Activated CD4-positive, alpha-beta T cell treated with anti-CD3 and anti-CD28 coated beads for 36 hours (primary cell): ENCODE measurements around the gene CLTCL1. TPM values are rescaled to one million over a fixed set of nuclear protein-coding genes. Genes with fewer than 3 reads are reported as not detected.
"Not testable (repeated sequence)": the region's sequence is repeated elsewhere in the genome, so short reads cannot be mapped to it uniquely, and the experiment has no call there.

Experiments
- ATAC-seq: fragments of 200-7000 bp; cut with Tn5 transposase; one replicate; pipeline ENCODE4 v1.10.0; 2021; ENCODE audit warnings: mild to moderate bottlenecking, moderate library complexity
- CTCF ChIA-PET: fragments of 350-600 bp; sonication (Branson Sonifier 250); formaldehyde crosslinking; loops from one replicate; lab custom pipeline; 2021; ENCODE audit warnings: antibody characterized with exemption; lab: Charles Lee
- POLR2A ChIA-PET: fragments of 350-600 bp; sonication (Branson Sonifier 250); formaldehyde crosslinking; loops from one replicate; lab custom pipeline; 2021; ENCODE audit warnings: antibody characterized with exemption, inconsistent platforms; lab: Charles Lee
- DNase-seq: peaks from one replicate; pipeline ENCODE4 v3.0.0-alpha.2; 2020
- H3K27ac Mint-ChIP-seq: one replicate; pipeline ENCODE4 v1.8.0; 2021; ENCODE audit warnings: mixed read lengths
- H3K27me3 Mint-ChIP-seq: one replicate; pipeline ENCODE4 v1.8.0; 2021; ENCODE audit warnings: mixed read lengths
- H3K36me3 Mint-ChIP-seq: one replicate; pipeline ENCODE4 v1.8.0; 2021; ENCODE audit warnings: low read depth, mixed read lengths
- H3K4me1 Mint-ChIP-seq: one replicate; pipeline ENCODE4 v1.8.0; 2021; ENCODE audit warnings: mixed read lengths
- H3K4me3 Mint-ChIP-seq: one replicate; pipeline ENCODE4 v1.8.0; 2021; ENCODE audit warnings: mild to moderate bottlenecking, moderate library complexity, mixed read lengths
- H3K9me3 Mint-ChIP-seq: one replicate; pipeline ENCODE4 v1.8.0; 2021; ENCODE audit warnings: low read depth, mixed read lengths
- intact Hi-C, 2 experiments: fragments of 100-400 bp; cut with DNase I in 1 of 2; cut with micrococcal nuclease in 1 of 2; formaldehyde crosslinking; loops; one replicate each; pipeline versions ENCODE4 v1.14.2 to v1.15.1; 2022 to 2024; cut with DNase I, micrococcal nuclease
- total RNA-seq, 2 experiments: library from RNA; stranded (reverse); gene quantifications; one replicate each; pipeline ENCODE4 v1.2.3, GENCODE V29; 2021

The CLTCL1 gene
- total RNA-seq, 2 experiments from 2014 or later = 0.76 to 1.2 TPM

DNA sequence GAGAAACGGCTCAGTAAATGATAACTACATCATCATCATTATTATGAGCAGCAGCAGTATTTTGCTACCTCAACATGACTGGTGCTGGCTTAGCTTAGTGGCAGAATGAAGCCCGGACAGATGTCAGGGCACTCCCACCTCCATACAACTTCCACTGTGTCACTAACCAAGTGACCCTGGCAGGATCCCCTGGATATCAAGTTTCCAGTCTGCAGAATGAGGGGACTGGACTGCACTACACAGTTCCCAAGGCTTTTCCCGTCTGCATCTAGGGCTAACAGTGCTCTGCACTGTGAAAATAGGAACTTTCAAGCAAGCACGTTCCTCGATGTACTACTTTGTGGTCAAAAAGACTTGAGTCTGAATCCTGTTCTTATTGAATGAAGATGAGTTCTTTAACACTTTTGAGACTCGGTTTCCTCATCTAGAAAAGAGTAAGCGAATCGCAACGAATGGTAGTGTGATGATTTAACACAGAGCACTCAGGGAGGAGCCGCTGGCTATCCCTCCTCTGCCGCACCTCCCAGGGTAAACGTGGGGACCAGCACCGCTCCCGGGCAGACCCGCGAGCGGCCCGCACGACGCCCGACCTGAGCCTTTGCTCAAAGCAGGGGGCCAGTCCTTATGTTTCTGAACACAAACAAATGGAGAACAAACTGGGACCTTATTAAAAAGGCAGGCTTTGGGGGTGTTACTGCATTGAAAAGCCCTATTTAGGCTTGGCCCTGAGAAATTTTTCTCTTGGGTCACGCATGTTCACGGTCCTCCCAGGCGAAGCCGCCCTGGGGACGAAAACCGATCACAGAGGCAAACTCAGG lies 910 bp downstream of the CLTCL1 start:
- H3K27me3 Mint-ChIP-seq = peaks cover 24% of the 10 kb centered on the region
- POLR2A ChIA-PET = interaction anchor here (0.6 kb wide), 1 partner anchor 383 kb away, joined by 5 read pairs; no protein-coding TSS in a partner anchor

DNA sequence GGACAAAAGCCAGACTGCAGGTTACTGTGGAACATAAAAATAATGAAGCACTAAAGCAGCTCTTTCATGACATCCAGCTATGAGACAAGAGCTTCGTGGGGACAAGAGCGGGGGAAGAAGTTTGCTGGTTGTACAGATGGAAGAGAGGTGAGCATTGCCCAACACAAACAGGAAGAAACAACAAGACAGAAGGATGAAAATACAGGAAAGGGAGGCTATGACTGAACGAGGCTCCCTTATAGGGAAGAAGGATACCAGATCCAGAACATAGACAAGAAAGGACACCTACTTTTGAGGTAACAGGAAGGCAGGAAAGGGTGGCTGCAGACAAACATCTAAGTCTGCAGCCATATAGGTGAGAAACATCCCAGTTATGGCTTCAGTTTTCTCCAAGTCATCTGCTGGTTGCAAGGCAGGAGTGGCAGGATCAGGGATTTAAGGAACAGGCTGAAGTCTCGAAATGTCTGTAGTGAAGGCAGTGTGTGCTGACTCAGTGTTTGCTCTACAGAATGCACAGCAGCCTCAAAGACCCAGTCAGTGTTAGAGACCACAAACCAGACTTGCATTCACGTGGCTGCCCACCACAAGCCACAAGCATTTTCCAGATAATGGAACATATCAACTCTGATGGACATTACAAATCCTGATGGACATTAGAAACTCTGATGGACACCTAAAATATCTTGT lies 1.9 kb downstream of the CLTCL1 start:
- Mint-ChIP-seq H3K27ac (no peak overlapping the region), H3K27me3 (peaks cover 24% of the 10 kb centered on the region), H3K36me3 (no peaks in the 10 kb centered on the region), H3K4me1 (peaks cover 12% of the 10 kb centered on the region), H3K9me3 (no peaks in the 10 kb centered on the region), H3K4me3 (no peak overlapping the region)
- CTCF ChIA-PET = no interaction called here
- DNase-seq (peak; percentile 20), ATAC-seq (no peak)
- intact Hi-C loops = loop anchor here (2.0 to 10.0 kb wide), 8 partner anchors 112 to 733 kb away; partner anchors contain the start of genes CDC45 (in 1 of the 2), DGCR2 (in 1 of the 2), SLC25A1 (in 1 of the 2) and TANGO2 (in 1 of the 2)
- POLR2A ChIA-PET = interaction anchor here (0.6 kb wide), 1 partner anchor 170 kb away, joined by 3 read pairs; no protein-coding TSS in a partner anchor

More for the DNA sequence above, 910 bp downstream of the CLTCL1 start:
- Mint-ChIP-seq H3K4me3 (peak overlapping the region; percentile 87), H3K4me1 (peaks cover 12% of the 10 kb centered on the region), H3K9me3 (no peaks in the 10 kb centered on the region), H3K36me3 (no peaks in the 10 kb centered on the region), H3K27ac (no peak overlapping the region)
- DNase-seq (peak; percentile 16), ATAC-seq (no peak)
- intact Hi-C loops = loop anchor here (1.0 to 10.0 kb wide), 15 partner anchors 112 to 1009 kb away; partner anchors contain the start of genes CDC45 (in 2 of the 2), DGCR2 (in 2 of the 2), SLC25A1 (in 2 of the 2) and UFD1 (in 2 of the 2)
- CTCF ChIA-PET = interaction anchor here (0.6 kb wide), 1 partner anchor 72 kb away, joined by 3 read pairs; no protein-coding TSS in a partner anchor

DNA sequence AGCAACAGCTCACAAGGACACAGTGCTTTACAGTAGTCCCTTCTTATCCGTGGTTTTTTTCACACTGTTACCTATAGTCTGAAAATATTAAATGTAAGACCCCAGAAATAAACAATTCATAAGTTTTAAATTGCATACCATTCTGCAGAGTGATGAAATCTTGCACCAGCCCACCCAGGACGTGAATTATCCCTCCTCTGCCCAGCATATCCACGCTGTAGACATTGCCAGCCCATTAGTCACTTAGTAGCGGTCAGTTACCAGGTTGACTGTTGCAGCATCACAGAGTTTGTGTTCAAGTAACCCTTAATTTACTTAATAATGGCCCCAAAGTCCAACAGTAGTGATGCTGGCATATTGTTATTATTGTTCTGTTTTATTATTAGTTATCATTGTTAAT lies 3.6 kb downstream of the CLTCL1 start:
- Mint-ChIP-seq H3K27me3 (peaks cover 24% of the 10 kb centered on the region), H3K4me1 (peaks cover 12% of the 10 kb centered on the region), H3K27ac (no peak overlapping the region), H3K36me3 (no peaks in the 10 kb centered on the region), H3K4me3 (no peak overlapping the region), H3K9me3 (no peaks in the 10 kb centered on the region)
- POLR2A ChIA-PET = no interaction called here
- ATAC-seq (no peak), DNase-seq (no peak)
- intact Hi-C loops = no loop called here
- CTCF ChIA-PET = interaction anchor here (1.4 to 2.0 kb wide), 2 partner anchors 12 to 107 kb away, joined by 6 read pairs; no protein-coding TSS in a partner anchor

DNA sequence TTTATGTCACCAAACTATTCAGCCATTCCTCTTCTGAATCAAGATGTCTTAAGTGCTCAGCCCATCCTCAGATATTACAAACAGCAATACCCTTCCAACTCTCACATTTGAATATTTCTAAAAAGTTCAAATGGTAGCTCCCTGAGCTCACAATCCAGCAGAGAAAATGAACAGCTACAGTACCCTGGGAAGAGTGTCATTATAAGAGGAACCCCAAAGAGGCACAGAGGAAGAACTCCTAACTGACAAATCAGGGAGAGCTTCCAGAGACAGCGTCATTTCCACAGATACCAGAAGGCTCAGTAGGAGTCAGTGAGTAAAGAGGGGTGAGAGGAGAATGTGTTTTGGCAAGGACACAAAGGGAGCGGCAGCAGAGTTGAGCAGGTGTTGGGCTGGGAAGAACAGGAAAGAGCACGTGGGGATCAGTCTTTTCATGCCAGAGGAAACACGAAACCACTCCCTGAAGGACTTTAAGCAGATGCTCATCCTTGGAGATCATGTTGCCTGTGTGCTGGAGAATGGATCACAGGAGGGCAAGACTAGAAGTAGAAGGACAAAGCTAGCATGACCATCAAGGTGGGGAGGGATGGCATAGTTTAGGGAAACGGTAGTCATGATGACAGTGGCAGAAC lies 4.3 kb downstream of the CLTCL1 start:
- H3K4me1 Mint-ChIP-seq = peaks cover 8% of the 10 kb centered on the region
- intact Hi-C loops = no loop called here
- H3K36me3 Mint-ChIP-seq = no peaks in the 10 kb centered on the region
- H3K9me3 Mint-ChIP-seq = no peaks in the 10 kb centered on the region
- CTCF ChIA-PET = interaction anchor here (0.6 to 2.0 kb wide), 6 partner anchors 11 to 224 kb away, joined by 3 to 6 read pairs (median 3); no protein-coding TSS in a partner anchor
- H3K4me3 Mint-ChIP-seq = no peak overlapping the region
- no peak for DNase-seq
- peaks cover 24% of the 10 kb centered on the region for H3K27me3 Mint-ChIP-seq
- no peak for ATAC-seq
- POLR2A ChIA-PET = no interaction called here
- H3K27ac Mint-ChIP-seq = no peak overlapping the region

DNA sequence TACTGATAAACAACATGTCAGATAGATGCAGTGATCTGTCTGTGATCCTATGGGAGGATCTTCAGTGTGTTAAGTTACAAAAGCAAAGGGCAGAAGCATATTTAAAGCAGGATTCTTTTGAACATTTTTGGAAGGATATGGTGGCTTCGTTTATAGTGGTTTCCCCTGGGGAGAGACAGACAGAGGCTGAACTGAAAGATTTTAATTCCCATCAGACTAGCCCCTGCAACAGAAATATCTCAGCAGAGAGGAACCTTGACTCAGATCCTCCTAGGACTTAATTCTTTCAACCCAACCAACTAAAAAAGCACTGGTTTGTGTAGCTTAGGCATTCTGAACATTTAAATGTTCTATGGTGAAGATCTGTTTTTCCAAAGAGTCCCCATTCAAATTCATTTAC lies 5.7 kb downstream of the CLTCL1 start:
- POLR2A ChIA-PET = no interaction called here
- intact Hi-C loops = no loop called here
- CTCF ChIA-PET = interaction anchor here (1.1 kb wide), 1 partner anchor 10 kb away, joined by 3 read pairs; no protein-coding TSS in a partner anchor

DNA sequence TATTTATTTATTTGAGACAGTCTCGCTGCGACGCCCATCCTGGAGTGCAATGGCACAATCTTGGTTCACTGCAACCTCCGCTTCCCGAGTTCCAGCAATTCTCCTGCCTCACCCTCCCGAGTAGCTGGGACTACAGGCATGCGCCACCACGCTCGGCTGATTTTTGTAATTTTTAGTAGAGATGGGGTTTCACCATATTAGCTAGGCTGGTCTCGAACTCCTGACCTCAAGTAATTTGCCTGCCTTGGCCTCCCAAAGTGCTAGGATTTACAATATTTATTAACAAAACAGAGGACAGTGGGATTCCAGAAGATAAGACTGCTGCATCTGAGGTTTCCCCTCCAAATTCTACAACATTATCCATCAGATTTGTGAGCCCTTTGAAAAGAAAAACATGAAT lies 12.4 kb downstream of the CLTCL1 start:
- H3K27ac Mint-ChIP-seq, H3K4me3 Mint-ChIP-seq, H3K9me3 Mint-ChIP-seq, H3K27me3 Mint-ChIP-seq, H3K4me1 Mint-ChIP-seq, POLR2A ChIA-PET, DNase-seq, intact Hi-C loops, ATAC-seq, H3K36me3 Mint-ChIP-seq: not testable (repeated sequence)
- CTCF ChIA-PET = interaction anchor here (0.6 to 1.0 kb wide), 2 partner anchors 8 to 124 kb away, joined by 3 read pairs; no protein-coding TSS in a partner anchor

More for the DNA sequence above, 5.7 kb downstream of the CLTCL1 start:
- Mint-ChIP-seq H3K4me1 (peaks cover 7% of the 10 kb centered on the region), H3K36me3 (no peaks in the 10 kb centered on the region), H3K9me3 (no peaks in the 10 kb centered on the region), H3K27ac (no peak overlapping the region), H3K27me3 (peaks cover 22% of the 10 kb centered on the region), H3K4me3 (no peak overlapping the region)
- DNase-seq (no peak), ATAC-seq (no peak)

DNA sequence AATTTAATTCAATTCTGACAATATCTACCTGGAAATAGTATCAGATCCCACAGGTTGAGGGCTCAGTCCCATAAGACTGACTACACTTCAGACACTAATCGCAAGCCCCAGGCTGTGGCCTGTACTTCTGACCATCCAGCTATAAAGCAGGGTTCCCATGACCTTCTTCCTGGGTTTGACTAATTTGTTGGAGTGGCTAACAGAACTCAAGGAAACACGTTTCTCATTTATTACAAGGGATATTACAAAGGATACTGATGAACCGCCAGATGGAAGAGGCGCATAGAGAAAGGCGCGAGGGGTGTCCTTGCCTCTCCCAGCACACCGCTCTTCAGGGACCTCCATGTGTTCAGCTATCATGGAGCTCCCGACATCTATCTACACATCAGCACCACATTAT lies 13.7 kb downstream of the CLTCL1 start:
- Mint-ChIP-seq H3K9me3 (no peaks in the 10 kb centered on the region), H3K27me3 (no peaks in the 10 kb centered on the region), H3K27ac (no peak overlapping the region), H3K4me3 (no peak overlapping the region), H3K36me3 (no peaks in the 10 kb centered on the region), H3K4me1 (no peaks in the 10 kb centered on the region)
- intact Hi-C loops = no loop called here
- ChIA-PET CTCF (no interaction called here), POLR2A (no interaction called here)
- ATAC-seq = no peak
- no peak for DNase-seq

DNA sequence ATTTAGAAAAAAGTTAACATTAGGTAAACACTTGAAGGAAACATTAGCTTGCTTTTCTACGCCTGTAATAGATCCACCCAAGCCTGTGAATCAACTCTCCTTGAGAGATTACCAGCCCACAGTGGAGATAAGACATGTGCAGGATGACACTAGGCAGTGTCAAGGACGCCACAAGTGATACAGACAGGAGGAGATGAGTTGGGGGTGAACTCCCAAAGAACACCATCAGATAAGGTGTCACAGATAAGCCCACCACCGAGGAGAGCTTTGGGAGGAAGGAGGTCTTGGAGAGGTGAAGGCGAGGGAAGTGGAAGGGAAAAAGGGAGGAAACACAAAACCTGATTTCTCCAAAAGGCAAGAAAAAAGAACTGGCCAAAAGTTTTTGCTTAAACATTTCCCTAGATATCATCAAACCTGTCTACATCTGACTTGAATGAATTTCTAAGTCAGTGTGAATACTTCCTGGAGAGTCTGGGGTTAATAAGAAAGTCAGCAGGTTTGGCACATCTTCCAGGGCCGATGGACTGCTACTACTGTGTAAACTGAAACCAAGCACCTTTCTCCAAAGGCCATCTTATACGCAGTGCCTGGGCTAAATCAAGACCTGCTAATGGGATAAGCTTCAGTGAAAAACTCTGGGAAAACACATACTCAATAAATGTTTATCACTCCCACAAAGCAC lies 15.5 kb downstream of the CLTCL1 start:
- no peaks in the 10 kb centered on the region for H3K36me3 Mint-ChIP-seq
- H3K4me1 Mint-ChIP-seq = no peaks in the 10 kb centered on the region
- ATAC-seq = no peak
- no peaks in the 10 kb centered on the region for H3K9me3 Mint-ChIP-seq
- no peak overlapping the region for H3K27ac Mint-ChIP-seq
- H3K27me3 Mint-ChIP-seq = no peaks in the 10 kb centered on the region
- intact Hi-C loops = no loop called here
- H3K4me3 Mint-ChIP-seq = no peak overlapping the region
- ChIA-PET POLR2A (interaction anchor here (0.6 kb wide), 1 partner anchor 546 kb away, joined by 4 read pairs; no protein-coding TSS in a partner anchor), CTCF (interaction anchor here (0.6 to 1.3 kb wide), 2 partner anchors 10 to 15 kb away, joined by 3 to 4 read pairs; no protein-coding TSS in a partner anchor)
- DNase-seq = no peak

DNA sequence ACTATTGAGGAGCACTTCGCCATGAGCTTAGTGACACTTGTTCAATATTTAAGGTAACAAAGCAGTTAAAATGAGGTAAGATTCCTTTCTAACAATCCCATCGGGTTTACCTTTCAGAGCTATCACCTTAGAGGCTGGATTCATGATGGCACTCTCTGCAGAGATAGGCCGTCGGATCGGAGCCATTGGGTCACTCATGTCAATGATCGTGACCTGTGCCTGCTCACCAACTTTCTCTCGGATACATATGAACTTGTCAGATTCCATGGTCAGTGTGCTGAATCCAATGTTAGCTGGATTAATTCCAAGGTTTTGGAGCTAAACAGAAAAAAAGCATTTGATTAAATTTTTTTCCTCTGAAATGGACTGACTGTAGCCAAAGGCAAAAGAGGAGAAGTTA lies 16.0 kb downstream of the CLTCL1 start:
- ATAC-seq = no peak
- Mint-ChIP-seq H3K27ac (no peak overlapping the region), H3K9me3 (no peaks in the 10 kb centered on the region), H3K4me1 (no peaks in the 10 kb centered on the region), H3K4me3 (no peak overlapping the region), H3K27me3 (no peaks in the 10 kb centered on the region), H3K36me3 (no peaks in the 10 kb centered on the region)
- DNase-seq = no peak
- POLR2A ChIA-PET = interaction anchor here (0.6 kb wide), 1 partner anchor 26 kb away, joined by 3 read pairs; no protein-coding TSS in a partner anchor
- CTCF ChIA-PET = interaction anchor here (1.1 to 1.3 kb wide), 2 partner anchors 11 to 15 kb away, joined by 3 to 4 read pairs; no protein-coding TSS in a partner anchor
- intact Hi-C loops = no loop called here

DNA sequence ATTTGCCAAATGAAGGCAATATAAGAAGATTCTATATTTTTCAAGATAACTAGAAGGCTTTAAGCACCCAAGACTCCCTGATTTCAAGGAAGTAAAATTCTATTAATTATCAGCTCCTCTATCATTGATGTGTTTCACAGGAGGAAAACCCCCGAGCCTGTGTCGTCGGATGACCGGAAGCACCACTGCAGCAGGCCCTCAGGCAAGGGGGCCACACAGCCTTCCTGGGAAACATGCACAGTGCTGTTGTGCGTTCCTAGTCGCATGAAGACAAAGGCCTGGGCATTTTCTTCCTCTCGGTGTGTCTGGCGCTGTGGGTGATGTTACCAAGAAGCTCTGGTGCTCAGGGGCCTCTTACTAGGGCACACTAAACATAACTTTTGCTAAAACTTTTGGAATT lies 16.4 kb downstream of the CLTCL1 start:
- Mint-ChIP-seq H3K4me1 (no peaks in the 10 kb centered on the region), H3K36me3 (no peaks in the 10 kb centered on the region), H3K4me3 (no peak overlapping the region), H3K27ac (no peak overlapping the region), H3K27me3 (no peaks in the 10 kb centered on the region), H3K9me3 (no peaks in the 10 kb centered on the region)
- DNase-seq (no peak), ATAC-seq (no peak)
- intact Hi-C loops = no loop called here
- CTCF ChIA-PET = interaction anchor here (0.6 to 1.3 kb wide), 3 partner anchors 12 to 184 kb away, joined by 3 to 4 read pairs (median 3); no protein-coding TSS in a partner anchor
- POLR2A ChIA-PET = interaction anchor here (0.6 kb wide), 1 partner anchor 26 kb away, joined by 3 read pairs; no protein-coding TSS in a partner anchor
